ENCODE measurements around the gene MICAL2.

Gene MICAL2

DNA sequence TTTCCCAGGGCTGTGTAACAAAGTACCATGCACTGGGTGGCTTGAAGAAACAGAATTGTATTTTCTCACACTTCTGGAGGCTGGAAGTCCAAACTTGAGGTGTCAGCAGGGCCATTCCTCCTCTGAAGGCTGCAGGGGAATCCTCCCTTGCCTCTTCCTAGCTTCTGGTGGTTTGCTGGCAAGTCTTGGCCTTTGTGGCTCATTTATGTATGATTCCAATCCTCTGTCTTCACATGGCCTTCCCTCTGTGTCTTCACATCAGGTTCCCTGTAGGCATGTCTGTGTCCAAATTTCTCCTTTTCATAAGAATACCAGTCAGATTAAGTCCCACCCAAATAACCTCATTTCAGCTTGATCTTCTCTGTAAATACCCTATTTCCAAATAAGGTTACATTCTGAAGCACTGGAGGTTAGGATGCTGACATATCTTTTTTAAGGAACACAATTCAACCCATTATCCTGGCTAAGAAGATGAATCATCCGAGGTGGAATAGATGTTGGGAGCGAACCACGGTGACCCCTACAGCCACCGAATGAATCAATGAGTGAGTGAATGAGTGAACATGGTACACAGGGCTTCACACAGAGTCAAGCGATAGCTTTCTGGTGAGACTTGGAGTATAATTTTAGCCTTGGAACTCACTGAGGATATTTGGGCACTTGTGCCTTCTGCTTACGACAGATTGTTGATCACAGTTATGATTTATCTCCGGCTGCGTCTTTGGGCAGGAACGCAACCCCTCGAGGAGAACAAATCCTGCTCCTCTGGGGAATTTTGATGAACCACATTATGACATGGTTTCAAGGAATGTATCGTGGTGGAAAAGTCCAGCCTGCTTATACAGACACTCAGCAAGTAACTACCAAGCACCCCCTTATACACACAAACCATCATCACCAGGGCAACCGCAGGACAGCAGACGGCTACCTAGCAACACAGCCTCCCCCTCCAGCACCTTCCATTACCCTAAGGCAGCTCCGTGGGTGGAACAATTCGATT is 34.3 kb upstream of the MICAL2 start:
- H3K4me1 ChIP-seq (ENCODE audit: control insufficient read depth, insufficient read depth, low read length): no peaks in the 10 kb centered on the region
- POLR2A ChIA-PET: interaction anchor here (1.3 kb wide), 1 partner anchor 10 kb away, joined by 3 read pairs; no protein-coding TSS in a partner anchor
- H3K9me3 ChIP-seq (ENCODE audit: control insufficient read depth, insufficient read depth, low read depth, low read length): no peaks in the 10 kb centered on the region
- H3K27ac ChIP-seq (ENCODE audit: extremely low read depth, low read depth, low read length): no peak overlapping the region
- H3K4me3 ChIP-seq (ENCODE audit: low read depth, low read length): no peak overlapping the region
- peak; percentile 69 for TF ChIP-seq ZNF548 (tag by site-specific recombination; IDR thresholded peaks at IDR 0.05)
- TF ChIP-seq, protein P1, sequence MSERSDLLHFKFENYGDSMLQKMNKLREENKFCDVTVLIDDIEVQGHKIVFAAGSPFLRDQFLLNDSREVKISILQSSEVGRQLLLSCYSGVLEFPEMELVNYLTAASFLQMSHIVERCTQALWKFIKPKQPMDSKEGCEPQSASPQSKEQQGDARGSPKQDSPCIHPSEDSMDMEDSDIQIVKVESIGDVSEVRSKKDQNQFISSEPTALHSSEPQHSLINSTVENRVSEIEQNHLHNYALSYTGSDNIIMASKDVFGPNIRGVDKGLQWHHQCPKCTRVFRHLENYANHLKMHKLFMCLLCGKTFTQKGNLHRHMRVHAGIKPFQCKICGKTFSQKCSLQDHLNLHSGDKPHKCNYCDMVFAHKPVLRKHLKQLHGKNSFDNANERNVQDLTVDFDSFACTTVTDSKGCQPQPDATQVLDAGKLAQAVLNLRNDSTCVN (tag by site-specific recombination; optimal IDR thresholded peaks at IDR 0.05): no peak
- TF ChIP-seq SCRT1 (tag by site-specific recombination; IDR thresholded peaks at IDR 0.05; ENCODE audit: borderline replicate concordance): no peak
- no peak for TF ChIP-seq ZNF514 (tag by site-specific recombination; IDR thresholded peaks at IDR 0.05)
- CTCF ChIA-PET: interaction anchor here (0.7 to 1.0 kb wide), 2 partner anchors 16 to 27 kb away, joined by 3 read pairs; no protein-coding TSS in a partner anchor
- no peaks in the 10 kb centered on the region for H3K36me3 ChIP-seq (ENCODE audit: control insufficient read depth in 2 of 2, insufficient read depth in 1 of 2, low read length in 2 of 2)

DNA sequence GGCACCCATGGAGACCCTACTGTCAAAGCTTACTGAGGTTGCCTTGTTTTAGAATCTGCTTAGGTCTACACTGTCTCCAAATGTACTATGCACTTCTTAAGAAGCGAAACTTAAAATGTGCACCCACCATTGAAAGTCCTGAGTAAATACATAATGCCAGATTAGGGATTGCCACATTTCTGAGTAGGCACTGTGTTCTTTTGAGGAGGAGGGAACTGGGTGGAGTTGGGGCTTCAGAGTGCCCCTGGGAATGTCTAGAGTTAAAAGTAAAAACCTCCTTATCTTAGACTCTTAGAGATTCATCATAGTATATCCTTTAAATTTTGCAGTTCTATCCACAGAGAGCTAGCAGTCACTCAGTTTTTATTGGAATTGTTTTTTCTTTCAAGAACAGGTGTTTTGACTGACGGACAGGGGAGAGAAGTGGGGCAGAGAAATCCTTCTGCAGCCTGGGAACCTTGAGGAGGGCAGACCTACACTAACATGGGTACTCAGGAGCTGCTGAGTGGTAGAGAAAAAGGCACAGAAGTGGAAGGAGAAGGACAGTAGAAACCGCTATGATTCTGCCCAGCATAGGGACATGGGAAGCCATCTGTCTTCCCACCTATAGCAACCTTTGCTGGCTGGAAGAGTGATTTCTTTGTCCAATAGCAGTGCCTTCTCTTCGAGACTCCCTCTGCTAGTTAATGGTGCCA is 33.4 kb upstream of the MICAL2 start:
- H3K27ac ChIP-seq (ENCODE audit: extremely low read depth, low read depth, low read length): no peak overlapping the region
- H3K36me3 ChIP-seq (ENCODE audit: control insufficient read depth in 2 of 2, insufficient read depth in 1 of 2, low read length in 2 of 2): no peaks in the 10 kb centered on the region
- CTCF ChIA-PET: interaction anchor here (0.8 to 1.0 kb wide), 2 partner anchors 9 to 15 kb away, joined by 3 read pairs; no protein-coding TSS in a partner anchor
- no peaks in the 10 kb centered on the region for H3K4me1 ChIP-seq (ENCODE audit: control insufficient read depth, insufficient read depth, low read length)
- H3K9me3 ChIP-seq (ENCODE audit: control insufficient read depth, insufficient read depth, low read depth, low read length): no peaks in the 10 kb centered on the region
- no peak overlapping the region for H3K4me3 ChIP-seq (ENCODE audit: low read depth, low read length)
- POLR2A ChIA-PET: interaction anchor here (1.3 kb wide), 1 partner anchor 9 kb away, joined by 3 read pairs; no protein-coding TSS in a partner anchor
- no peak for TF ChIP-seq ZNF776 (tag by site-specific recombination; IDR thresholded peaks at IDR 0.05; ENCODE audit: borderline replicate concordance)
- TF ChIP-seq ZNF623 (tag by site-specific recombination; IDR thresholded peaks at IDR 0.05): no peak
- TF ChIP-seq, protein P2, sequence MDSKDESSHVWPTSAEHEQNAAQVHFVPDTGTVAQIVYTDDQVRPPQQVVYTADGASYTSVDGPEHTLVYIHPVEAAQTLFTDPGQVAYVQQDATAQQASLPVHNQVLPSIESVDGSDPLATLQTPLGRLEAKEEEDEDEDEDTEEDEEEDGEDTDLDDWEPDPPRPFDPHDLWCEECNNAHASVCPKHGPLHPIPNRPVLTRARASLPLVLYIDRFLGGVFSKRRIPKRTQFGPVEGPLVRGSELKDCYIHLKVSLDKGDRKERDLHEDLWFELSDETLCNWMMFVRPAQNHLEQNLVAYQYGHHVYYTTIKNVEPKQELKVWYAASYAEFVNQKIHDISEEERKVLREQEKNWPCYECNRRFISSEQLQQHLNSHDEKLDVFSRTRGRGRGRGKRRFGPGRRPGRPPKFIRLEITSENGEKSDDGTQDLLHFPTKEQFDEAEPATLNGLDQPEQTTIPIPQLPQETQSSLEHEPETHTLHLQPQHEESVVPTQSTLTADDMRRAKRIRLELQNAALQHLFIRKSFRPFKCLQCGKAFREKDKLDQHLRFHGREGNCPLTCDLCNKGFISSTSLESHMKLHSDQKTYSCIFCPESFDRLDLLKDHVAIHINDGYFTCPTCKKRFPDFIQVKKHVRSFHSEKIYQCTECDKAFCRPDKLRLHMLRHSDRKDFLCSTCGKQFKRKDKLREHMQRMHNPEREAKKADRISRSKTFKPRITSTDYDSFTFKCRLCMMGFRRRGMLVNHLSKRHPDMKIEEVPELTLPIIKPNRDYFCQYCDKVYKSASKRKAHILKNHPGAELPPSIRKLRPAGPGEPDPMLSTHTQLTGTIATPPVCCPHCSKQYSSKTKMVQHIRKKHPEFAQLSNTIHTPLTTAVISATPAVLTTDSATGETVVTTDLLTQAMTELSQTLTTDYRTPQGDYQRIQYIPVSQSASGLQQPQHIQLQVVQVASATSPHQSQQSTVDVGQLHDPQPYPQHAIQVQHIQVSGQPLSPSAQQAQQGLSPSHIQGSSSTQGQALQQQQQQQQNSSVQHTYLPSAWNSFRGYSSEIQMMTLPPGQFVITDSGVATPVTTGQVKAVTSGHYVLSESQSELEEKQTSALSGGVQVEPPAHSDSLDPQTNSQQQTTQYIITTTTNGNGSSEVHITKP (tag by site-specific recombination; IDR thresholded peaks at IDR 0.05): no peak
- no peak for TF ChIP-seq ZNF830 (tag by site-specific recombination; IDR thresholded peaks at IDR 0.05; ENCODE audit: low read depth)
- TF ChIP-seq ZNF146 (tag by site-specific recombination; IDR thresholded peaks at IDR 0.05): no peak
- no peak for TF ChIP-seq ZNF629 (tag by site-specific recombination; IDR thresholded peaks at IDR 0.05)
- TF ChIP-seq, protein P3, sequence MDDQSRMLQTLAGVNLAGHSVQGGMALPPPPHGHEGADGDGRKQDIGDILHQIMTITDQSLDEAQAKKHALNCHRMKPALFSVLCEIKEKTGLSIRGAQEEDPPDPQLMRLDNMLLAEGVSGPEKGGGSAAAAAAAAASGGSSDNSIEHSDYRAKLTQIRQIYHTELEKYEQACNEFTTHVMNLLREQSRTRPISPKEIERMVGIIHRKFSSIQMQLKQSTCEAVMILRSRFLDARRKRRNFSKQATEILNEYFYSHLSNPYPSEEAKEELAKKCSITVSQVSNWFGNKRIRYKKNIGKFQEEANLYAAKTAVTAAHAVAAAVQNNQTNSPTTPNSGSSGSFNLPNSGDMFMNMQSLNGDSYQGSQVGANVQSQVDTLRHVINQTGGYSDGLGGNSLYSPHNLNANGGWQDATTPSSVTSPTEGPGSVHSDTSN (CRISPR knock-in tag; IDR thresholded peaks at IDR 0.05): no peak
- TF ChIP-seq, protein P4, sequence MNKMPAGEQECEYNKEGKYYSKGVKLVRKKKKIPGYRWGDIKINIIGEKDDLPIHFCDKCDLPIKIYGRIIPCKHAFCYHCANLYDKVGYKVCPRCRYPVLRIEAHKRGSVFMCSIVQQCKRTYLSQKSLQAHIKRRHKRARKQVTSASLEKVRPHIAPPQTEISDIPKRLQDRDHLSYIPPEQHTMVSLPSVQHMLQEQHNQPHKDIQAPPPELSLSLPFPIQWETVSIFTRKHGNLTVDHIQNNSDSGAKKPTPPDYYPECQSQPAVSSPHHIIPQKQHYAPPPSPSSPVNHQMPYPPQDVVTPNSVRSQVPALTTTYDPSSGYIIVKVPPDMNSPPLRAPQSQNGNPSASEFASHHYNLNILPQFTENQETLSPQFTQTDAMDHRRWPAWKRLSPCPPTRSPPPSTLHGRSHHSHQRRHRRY (tag by site-specific recombination; IDR thresholded peaks at IDR 0.05): no peak
- no peak for TF ChIP-seq GFI1B (tag by site-specific recombination; IDR thresholded peaks at IDR 0.05)
- TF ChIP-seq ZNF10 (tag by site-specific recombination; IDR thresholded peaks at IDR 0.05): no peak
- no peak for TF ChIP-seq ZNF175 (tag by site-specific recombination; IDR thresholded peaks at IDR 0.05)
- TF ChIP-seq, protein P5, sequence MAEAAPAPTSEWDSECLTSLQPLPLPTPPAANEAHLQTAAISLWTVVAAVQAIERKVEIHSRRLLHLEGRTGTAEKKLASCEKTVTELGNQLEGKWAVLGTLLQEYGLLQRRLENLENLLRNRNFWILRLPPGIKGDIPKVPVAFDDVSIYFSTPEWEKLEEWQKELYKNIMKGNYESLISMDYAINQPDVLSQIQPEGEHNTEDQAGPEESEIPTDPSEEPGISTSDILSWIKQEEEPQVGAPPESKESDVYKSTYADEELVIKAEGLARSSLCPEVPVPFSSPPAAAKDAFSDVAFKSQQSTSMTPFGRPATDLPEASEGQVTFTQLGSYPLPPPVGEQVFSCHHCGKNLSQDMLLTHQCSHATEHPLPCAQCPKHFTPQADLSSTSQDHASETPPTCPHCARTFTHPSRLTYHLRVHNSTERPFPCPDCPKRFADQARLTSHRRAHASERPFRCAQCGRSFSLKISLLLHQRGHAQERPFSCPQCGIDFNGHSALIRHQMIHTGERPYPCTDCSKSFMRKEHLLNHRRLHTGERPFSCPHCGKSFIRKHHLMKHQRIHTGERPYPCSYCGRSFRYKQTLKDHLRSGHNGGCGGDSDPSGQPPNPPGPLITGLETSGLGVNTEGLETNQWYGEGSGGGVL (tag by site-specific recombination; IDR thresholded peaks at IDR 0.05): no peak
- TF ChIP-seq ZNF621 (tag by site-specific recombination; IDR thresholded peaks at IDR 0.05): no peak
- TF ChIP-seq ZNF561 (tag by site-specific recombination; IDR thresholded peaks at IDR 0.05; ENCODE audit: borderline replicate concordance): no peak
- TF ChIP-seq, protein P6, sequence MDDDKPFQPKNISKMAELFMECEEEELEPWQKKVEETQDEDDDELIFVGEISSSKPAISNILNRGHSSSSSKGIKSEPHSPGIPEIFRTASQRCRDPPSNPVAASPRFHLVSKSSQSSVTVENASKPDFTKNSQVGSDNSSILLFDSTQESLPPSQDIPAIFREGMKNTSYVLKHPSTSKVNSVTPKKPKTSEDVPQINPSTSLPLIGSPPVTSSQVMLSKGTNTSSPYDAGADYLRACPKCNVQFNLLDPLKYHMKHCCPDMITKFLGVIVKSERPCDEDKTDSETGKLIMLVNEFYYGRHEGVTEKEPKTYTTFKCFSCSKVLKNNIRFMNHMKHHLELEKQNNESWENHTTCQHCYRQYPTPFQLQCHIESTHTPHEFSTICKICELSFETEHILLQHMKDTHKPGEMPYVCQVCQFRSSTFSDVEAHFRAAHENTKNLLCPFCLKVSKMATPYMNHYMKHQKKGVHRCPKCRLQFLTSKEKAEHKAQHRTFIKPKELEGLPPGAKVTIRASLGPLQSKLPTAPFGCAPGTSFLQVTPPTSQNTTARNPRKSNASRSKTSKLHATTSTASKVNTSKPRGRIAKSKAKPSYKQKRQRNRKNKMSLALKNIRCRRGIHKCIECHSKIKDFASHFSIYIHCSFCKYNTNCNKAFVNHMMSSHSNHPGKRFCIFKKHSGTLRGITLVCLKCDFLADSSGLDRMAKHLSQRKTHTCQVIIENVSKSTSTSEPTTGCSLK (tag by site-specific recombination; IDR thresholded peaks at IDR 0.05): no peak
- no peak for TF ChIP-seq ZSCAN23 (tag by site-specific recombination; IDR thresholded peaks at IDR 0.05)

All from HEK293 (cell line).